AG09319 (cell line): ENCODE results near the gene ANLN.

ENCODE experiments used
- DNase-seq: peaks from one replicate; pipeline ENCODE4 v3.0.0-alpha.2; 2010; ENCODE audit warnings: low read depth; ENCODE audit errors: extremely low read depth
- CTCF ChIP-seq: IDR thresholded peaks from 2 replicates; pipeline ENCODE4 v1.5.1; 2011; ENCODE audit warnings: low read depth, mild to moderate bottlenecking, inconsistent platforms, low read length, moderate library complexity

The ANLN gene

GRCh38 chr7:36468370-36469101 is 78.9 kb downstream of the ANLN start:
- DNase-seq: no peak
- TF ChIP-seq CTCF: no peak

- DNase-seq: no peak
- TF ChIP-seq CTCF: no peak
Measured at GRCh38 chr7:36469236-36469635, 79.6 kb downstream of the ANLN start.

GRCh38 chr7:36472141-36472729 is 82.6 kb downstream of the ANLN start:
- TF ChIP-seq CTCF: no peak
- no peak for DNase-seq

GRCh38 chr7:36473454-36474282 is 84.0 kb downstream of the ANLN start:
- TF ChIP-seq CTCF: peak; percentile 42
- DNase-seq: no peak

- no peak for DNase-seq
- no peak for TF ChIP-seq CTCF
Measured at GRCh38 chr7:36474283-36475010, 84.8 kb downstream of the ANLN start.

GRCh38 chr7:36475011-36475342 is 85.3 kb downstream of the ANLN start:
- no peak for TF ChIP-seq CTCF
- no peak for DNase-seq
